LNCaP clone FGC (cell line): ENCODE measurements around the gene PAN3.

Source experiments
- DNase-seq: peaks from one replicate; pipeline ENCODE4 v3.0.0-alpha.2; 2011; ENCODE audit warnings: low read depth
- H3K4me3 ChIP-seq: 2 replicates; pipeline ENCODE4 v1.5.1; 2011; ENCODE audit warnings: mild to moderate bottlenecking, low read depth, low read length, control low read depth
- CTCF ChIP-seq: IDR thresholded peaks from 2 replicates; pipeline ENCODE4 v1.5.1; 2012; ENCODE audit warnings: mild to moderate bottlenecking; ENCODE audit not compliant: control insufficient read depth, insufficient read depth; ENCODE audit errors: extremely low read depth

PAN3 gene

GRCh38 chr13:28326056-28326455, 187.7 kb downstream of the PAN3 start:
- no peak overlapping the region for H3K4me3 ChIP-seq
- TF ChIP-seq CTCF: no peak
- no peak for DNase-seq

GRCh38 chr13:28327373-28328270, 189.3 kb downstream of the PAN3 start:
- no peak for TF ChIP-seq CTCF
- no peak overlapping the region for H3K4me3 ChIP-seq
- no peak for DNase-seq

GRCh38 chr13:28328271-28328607, 189.9 kb downstream of the PAN3 start:
- DNase-seq: no peak
- no peak for TF ChIP-seq CTCF

GRCh38 chr13:28329395-28330158, 191.2 kb downstream of the PAN3 start:
- no peak for DNase-seq
- H3K4me3 ChIP-seq: no peak overlapping the region
- no peak for TF ChIP-seq CTCF

More at GRCh38 chr13:28328271-28328607, 189.9 kb downstream of the PAN3 start:
- no peak overlapping the region for H3K4me3 ChIP-seq

- no peak for DNase-seq
- no peak for TF ChIP-seq CTCF
- H3K4me3 ChIP-seq: no peak overlapping the region
Observed at GRCh38 chr13:28333204-28333881, 195.0 kb downstream of the PAN3 start.

GRCh38 chr13:28336193-28336657, 197.9 kb downstream of the PAN3 start:
- no peak for TF ChIP-seq CTCF
- no peak for DNase-seq

More at GRCh38 chr13:28336193-28336657, 197.9 kb downstream of the PAN3 start:
- H3K4me3 ChIP-seq: no peak overlapping the region
